ENCODE results near the gene LHFPL3.
A peak's percentile ranks its signal among the peaks of the same experiment; 100 is the strongest.

- TF ChIP-seq CTCF (conservative IDR thresholded peaks at IDR 0.05) (peak; percentile 90), ZFX (IDR thresholded peaks at IDR 0.05) (no peak)
These were observed 315.3 kb downstream of the LHFPL3 start for GRCh38 chr7:104643587-104644217.

Measured in C4-2B (cell line).